Fibroblast of skin of right quadriceps (primary cell): ENCODE data around the gene HCK.
"Not testable (repeated sequence)": the region's sequence is repeated elsewhere in the genome, so short reads cannot be mapped to it uniquely, and the experiment has no call there.

ENCODE experiments used
- DNase-seq: peaks from one replicate; pipeline ENCODE4 v3.0.0-alpha.2; 2013

HCK gene

DNA sequence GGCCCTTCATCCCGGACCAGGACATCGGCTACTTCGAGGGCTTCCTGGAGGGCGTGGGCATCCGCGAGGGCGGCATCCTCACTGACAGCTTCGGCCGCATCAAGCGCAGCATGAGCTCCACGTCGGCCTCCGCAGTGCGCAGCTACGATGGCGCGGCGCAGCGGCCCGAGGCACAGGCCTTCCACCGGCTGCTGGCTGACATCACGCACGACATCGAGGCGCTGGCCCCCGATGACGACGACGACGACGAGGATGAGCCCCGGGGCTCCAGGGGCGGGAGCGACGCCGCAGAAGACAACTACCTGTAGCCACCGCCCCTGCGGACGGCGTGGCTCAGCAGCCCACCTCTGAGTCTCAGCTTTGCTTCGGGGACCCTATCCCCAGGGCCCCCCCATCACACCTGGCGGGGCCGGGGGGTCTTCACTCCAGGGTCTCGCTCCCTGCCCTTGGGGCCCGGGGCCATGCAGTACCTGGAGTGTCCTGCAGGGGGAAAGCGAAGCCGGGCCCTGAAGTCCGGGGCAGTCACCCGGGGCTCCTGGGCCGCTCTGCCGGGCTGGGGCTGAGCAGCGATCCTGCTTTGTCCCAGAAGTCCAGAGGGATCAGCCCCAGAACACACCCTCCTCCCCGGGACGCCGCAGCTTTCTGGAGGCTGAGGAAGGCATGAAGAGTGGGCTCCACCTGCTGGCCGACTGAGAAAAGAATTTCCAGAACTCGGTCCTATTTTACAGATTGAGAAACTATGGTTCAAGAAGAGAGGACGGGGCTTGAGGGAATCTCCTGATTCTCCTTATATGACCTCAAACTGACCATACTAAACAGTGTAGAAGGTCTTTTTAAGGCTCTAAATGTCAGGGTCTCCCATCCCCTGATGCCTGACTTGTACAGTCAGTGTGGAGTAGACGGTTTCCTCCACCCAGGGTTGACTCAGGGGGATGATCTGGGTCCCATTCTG lies 20.8 kb upstream of the HCK start:
- DNase-seq = peak; percentile 83

DNA sequence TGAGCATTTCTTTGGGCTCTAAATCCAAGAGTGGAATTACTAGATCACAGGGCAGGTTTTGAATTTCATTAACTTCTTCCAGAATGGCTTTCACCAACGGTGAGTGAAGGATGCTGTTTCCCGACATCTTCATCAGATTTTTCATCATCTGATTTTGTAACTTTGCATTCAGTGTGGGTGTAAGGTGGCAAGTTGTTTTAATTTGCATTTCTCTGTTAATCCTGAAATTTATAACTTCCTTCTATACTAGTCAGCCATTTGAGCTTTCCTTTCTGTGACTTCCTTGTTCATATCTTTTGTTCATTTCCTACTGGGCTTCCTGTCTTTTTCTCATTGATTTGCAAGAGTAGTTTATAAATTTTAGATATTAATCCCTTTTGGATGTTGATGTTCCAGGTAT lies 18.7 kb upstream of the HCK start:
- no peak for DNase-seq

DNA sequence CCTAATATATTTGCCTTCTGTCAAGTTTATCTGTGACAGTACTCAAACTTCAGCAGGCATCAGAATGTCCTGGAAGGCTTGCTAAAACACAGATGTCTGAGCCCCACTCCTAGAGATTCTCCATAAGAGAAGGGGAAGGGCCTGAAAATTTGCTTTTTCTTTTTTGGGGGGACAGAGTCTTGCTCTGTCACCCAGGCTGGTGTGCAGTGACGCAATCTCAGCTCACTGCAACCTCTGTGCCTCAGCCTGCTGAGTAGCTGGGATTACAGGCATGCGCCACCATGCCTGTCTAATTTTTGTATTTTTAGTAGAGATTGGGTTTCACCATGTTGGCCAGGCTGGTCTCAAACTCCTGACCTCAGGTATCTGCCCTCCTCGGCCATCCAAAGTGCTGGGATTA lies 18.3 kb upstream of the HCK start:
- not testable (repeated sequence) for DNase-seq

DNA sequence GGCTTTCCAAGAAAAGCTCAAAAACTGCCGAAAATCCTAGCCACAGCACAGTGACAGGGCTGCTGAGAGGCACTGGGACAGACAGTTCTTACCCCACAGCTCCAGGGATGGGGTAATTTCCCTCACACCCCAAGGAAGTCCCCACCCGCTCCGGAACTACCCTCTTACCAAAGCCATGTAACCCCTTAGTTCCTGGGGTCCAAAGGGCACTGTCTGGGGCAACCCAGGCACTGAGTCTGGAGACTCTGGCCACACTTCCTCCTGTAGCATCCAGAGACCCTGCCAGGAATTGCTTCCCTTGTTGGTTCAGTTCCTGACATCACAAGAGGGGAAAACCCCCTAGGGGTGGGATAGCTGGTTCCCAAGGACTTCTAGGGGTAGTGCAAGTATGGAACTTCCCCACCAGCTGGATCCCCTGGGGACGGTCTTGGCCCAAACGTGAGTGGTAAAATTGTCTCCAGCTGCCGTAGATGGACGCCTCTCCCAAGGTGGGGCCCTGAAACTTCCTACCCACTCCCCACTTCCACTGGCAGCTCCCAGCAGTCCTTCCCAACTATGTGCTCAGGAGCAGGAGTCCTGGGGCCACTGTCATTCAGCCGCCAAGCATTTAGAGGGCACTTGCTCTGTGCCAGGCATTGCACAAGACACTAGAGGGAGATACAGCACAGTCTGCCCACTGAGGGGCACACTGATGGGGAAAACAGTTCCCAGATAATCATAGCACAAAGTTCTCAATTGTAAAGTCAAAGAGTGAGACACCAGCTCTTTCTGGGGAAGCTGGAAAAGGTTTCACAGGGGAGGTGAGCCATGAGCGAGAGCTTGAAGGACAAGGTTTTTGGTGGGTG lies 17.2 kb upstream of the HCK start:
- no peak for DNase-seq

DNA sequence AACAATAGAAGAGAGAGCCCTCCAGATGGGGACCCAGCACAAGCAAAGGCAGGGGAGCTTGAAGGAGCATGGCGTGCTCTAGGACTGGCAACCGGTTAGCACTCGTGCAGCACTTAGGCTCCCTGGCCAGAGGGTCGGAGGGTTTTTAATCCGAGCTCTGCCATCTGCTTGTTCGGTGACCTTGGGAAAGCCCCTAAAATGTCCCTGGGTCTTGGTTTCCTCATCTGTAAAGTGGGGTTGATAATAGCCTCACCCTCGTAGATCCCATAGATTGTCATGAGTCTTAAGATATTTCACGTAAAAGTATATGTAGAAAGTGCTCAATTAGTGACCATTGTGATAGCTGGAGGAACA lies 16.6 kb upstream of the HCK start:
- no peak for DNase-seq

DNA sequence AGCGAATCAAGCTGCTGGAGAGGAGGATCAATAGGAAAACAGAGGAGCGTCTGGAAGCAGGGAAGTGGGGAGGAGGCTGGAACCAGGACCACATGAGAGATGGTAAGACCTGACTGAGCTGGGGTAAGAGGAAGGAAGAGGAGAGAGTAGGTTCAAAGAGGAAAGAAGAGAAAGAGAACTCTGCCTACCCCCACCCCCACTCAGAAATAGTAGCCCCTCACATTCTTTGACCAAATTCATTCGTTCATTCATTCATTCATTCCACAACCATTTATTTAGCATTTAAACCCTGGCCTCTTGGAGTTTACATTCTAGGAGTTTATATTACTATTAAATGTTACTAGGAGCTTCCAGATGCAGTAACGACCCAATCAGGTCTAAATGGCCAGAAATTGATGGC lies 15.8 kb upstream of the HCK start:
- no peak for DNase-seq

DNA sequence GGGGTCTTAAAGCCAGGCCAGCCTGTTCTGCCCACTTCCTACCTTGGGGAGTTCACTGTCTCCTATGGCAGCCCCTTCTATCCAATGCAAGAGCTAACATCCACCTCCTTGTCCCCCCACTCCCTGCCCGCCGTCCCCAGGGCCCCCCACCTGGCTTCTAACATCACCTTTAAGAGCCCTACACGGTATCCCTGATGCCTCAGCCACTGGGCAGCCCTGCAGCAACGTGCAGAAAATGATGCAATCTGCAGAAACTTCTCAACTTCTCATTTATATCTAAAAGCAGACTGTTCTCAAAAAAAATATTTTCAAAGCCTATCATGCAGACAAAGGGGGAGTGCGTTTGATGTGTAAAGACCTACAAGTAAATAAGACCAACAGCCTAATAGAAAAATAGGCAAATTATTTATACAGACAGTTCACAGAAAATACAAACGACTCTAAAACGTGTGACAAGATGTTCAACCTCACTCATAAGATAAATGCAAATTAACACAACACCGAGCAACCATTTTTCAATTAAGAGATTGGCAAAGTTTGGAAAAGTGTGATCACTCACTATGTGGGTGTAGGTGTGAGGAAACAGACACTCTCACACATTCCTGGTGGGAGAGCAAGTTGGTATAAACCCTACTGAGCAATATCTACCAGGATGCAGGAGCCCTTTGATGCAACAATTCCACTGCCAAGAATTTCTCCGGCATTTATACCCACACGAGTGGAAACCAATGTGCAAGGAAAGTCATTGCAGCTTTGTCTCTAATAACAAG lies 15.1 kb upstream of the HCK start:
- DNase-seq = peak; percentile 44

DNA sequence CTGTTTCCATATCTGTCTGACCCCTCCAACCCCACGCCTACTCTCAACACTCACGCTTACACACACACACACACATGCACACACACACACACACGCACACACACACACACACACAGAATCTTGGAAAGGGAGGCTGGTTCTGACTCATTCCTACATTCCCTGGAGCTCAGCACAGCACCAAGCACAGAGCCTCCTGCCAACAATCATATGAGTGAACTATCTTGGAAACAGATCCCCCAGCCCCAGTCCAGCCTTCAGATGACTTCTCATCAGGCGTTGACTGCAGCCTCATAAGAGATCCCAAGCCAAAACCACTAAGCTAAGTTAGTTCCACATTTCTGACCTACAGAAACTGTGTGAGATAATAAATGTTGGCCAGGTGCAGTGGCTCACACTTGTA lies 14.1 kb upstream of the HCK start:
- DNase-seq = peak; percentile 53

DNA sequence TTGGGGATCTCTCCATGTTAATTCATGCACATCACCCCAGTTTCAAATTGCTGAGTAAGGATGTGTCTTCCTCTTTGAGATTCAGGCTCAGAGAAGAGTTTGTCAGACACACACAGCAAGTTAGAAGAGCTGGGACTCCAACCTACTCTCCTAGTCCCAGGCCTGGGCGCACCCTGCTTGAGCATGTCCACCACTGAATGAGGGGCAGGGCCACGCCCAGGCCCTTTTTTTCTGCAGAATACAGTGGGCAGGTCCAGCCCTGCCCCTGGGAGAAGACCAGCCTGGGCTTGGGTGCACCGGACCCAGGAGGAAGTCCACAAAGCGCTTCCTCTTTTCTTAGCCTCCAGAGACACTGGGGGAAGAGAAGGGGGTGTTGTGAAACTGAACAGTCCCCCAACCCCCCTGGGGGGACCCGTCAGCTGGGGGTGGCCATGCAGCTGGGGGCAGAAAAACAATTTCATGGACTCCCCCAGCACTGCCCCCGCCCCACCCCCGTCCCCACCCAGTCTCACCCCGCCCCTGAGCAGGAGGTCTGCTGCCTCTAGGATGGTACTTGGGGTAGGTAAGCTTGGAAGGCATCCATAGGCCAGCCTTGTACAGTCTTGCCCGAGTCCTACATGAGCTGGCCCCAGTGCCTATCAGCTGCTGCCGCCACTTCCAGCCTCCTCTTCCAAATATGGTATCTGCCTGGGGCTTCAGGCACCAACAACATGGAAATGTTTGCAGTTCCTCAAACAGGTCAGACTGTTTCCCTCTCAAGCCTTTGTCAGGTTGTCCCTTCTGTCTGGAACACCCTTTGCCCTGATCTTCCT lies 11.7 kb upstream of the HCK start:
- DNase-seq = no peak

DNA sequence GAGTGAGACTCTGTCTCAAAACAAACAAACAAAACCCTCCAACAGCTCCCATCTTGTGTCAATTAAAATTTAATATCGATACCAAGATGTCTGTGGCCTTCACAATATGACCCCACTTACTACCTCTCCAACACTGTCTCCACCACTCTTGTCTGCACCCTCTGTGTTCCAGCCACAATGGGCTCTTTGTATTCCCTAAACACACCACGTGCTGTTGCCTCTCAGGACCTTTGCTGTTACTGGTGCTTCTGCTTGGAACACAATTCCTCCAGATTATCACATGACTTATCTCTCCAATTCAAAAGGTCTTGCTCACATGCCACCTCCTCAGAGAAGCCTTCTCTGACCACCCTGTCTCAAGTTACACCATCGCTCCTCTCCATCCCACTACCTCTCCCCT lies 6.0 kb upstream of the HCK start:
- DNase-seq = no peak

DNA sequence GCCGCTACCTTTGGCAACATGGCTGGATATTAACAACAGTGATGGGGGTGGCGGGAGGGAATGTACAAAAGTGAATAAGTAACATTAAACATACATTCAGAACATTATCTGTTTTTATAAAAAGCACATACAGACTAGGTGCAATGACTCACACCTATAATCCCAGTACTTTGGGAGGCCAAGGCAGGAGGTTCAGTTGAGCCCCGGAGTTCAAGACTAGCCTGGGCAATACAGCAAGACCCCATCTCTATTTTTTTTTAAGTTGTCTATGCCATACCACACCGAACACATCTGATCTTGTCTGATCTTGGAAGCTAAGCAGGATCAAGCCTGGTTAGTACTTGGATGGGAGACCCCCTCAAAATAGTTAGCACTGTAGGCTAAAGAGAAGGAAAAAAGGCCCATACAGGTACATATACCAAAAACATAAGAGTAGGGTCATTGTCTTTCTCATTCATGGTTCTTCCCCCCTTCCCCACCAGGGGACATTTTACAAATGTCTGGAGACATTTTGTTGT lies 1.7 kb upstream of the HCK start:
- no peak for DNase-seq

DNA sequence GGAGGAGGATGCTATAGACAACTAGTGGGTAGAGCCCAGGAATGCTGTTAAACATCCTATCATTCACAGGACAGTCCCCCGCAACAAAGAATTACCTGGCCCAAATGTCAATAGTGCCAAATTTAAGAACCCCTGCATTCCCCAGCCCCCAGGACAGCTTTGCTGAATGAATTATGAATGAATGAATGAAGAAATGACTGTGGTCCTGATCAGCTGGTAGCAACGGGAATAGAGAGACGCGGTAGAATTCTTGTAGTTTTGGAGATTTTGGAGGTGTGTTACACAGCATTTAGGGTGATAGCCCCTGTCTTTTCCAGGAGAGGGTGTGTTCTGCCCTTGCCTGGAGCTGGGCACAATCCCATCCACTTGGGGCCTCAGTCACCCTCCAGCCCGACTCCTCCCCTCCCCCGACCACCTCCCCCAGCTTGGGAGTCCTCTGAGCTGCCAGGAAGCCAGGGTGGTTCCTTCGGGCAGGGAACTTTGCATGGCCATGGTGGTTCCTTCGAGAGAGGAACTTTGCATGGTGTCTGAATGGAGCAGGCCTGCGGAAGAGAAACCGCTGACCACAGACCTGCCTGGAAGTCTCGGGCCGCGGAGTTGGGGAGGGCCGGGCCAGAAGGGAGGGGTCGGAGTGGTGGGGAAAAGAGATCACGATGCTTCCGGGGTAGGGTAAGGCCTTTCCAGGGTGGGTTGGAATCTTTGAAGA lies 1.0 kb upstream of the HCK start:
- DNase-seq = no peak

DNA sequence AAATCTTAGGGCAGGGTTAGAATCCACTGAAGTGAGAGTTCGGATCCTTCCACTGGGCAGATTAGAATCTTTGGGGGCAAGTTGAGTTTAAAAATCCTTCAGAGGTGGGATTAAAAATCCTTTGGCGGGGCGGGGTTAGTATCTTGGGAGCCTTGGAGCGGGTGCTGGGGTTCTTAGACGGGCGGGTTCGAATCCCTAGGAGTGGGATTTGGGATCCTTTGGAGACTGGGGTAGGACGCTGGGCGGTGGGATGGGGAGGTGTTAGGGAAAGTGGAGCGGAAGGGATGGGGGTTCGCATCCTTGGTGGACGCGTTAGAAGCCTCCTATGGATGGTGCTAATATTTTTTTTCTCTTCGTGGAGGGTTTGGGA lies 337 bp upstream of the HCK start:
- DNase-seq = no peak

DNA sequence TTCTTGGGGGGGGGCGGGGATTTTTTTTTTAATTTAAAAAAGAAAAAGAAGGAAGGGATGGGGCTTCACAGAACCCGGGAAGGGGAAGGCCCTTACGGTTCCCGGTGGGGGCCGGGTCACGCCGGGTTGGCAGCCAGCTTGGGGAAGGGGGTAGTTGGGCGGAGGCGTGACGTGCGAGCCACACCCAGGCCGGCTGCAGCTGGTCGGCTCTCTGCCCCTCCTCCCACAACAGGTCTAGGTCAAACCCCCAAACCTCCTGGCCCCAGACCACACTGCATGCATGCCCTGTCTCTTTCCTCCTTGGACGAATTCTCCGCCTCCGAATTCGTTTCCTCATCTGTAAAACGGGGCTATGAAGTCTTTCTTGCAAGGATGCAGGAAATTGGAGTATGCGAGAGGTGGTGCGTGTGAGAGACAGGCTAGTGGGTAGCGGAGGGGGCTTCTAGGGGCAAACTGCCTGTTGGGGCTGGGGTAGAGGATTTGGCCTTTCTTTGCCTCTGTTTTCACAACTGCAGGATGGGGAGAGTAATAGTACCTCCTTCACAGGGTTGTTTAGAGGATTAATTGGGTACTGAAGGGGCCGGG lies 828 bp downstream of the HCK start:
- DNase-seq = no peak

DNA sequence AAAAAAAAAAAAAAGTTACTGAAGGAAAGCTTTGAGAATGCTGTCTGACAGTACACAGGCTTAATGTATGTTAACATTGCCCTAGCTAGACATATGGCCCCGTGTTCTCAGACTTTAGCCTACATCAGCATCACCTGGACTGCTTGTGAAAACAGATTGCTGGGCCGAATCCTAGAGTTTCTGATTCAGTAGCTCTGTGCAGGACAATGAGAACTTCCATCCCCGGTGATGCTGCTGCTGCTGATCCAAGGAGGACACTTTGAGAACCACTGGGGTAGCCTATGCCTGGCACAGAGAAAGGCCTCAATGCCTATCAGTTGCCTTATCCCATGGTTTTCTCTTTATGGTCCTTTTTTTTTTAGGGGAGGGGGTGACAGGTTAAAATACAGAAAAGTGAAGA lies 1.6 kb downstream of the HCK start:
- DNase-seq = no peak

DNA sequence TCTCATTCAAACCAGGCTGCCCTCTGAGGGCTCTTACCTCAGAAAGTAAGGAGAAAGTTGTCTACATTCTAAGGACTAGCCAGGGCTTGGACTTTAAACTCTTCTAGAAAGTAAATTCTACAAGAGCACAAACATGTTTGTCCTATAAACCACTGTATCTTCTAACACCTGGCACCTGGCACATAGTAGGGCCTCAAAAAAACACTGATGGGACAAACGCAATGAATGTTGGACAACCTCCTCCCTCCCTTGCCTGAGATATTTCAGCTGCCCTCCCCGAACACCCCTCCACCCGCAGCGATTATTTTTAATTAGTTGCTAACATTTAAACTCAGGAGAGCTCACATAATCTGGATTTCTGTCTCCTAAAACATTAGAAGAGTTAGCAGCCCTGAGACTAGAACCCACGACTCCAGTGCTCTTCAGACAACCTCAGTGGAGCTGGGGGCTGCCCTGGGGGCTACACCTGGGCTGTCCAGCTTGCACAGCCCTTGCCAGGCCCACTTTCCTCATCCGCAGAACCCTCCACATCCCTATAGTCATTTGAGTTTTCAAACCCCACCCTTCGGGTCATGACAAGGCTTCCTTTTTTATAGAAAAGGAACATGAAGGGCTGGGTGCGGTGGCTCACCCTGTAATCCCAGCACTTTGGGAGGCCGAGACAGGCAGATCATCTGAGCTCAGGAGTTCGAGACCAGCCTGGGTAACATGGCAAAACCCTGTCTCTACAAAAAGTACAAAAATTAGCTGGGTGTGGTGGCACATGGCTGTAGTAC lies 4.9 kb downstream of the HCK start:
- DNase-seq = no peak

DNA sequence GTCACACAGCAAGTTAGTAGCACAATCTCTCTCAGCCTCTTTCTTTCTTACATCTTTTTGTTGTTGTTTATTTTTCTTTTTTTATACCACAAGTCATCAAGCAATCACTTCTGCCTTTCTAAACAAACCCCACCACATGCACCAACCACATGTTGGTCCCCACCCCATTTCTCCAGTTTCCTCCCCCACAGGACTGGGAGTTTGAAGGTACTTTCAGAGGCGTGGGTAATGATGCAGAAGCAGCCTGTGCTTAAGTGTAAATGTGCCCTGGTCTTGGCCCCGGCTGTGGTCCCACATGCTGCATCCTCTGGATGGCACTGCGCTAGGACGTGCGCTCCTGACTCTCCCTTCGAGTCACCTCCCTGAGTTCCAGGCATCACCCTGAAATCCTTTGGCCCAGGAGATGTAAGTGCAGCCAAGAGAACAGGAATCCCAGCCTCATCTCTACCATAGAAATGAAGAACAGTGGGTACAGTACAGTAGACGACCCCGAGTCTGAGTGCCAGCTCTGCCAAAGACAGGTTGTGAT lies 5.7 kb downstream of the HCK start:
- DNase-seq = no peak

DNA sequence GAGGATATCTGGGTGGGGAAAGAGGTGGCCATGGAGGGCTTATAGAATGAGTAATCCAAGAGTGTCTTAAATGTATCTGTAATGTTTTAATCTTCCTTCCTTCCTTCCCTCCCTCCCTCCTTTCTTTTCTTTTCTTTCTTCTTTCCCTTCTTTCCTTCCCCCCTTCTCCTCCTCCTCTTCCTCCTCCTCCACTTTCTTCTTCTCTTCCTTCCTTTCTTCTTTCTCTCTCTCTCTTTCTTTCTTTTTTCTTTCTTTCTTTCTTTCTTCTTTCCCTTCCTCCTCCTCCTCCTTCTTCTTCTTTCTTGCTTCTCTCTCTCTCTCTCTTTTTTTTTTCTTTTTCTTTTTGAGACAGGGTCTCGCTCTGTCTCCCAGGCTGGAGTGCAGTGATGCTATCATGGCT lies 7.1 kb downstream of the HCK start:
- DNase-seq = no peak

DNA sequence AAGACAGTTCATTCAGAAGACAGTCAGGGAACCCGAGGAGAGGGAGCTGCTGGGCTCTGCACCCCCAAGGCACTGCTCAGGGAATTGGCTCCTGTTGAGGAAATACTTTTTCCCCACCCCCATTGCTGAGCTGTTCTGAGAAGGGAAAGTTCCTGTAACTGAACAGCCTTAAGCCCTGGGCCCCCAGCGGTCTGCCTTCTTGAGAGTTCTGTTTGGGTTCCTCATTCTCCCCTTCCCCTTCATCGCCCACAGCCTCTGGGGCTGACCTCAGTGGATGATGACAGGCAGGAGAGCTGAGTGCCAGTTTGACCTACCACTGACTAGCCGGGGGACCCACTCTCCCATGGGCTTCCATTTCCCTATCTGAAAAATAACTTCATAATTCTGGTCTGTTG lies 10.7 kb downstream of the HCK start:
- DNase-seq = no peak

DNA sequence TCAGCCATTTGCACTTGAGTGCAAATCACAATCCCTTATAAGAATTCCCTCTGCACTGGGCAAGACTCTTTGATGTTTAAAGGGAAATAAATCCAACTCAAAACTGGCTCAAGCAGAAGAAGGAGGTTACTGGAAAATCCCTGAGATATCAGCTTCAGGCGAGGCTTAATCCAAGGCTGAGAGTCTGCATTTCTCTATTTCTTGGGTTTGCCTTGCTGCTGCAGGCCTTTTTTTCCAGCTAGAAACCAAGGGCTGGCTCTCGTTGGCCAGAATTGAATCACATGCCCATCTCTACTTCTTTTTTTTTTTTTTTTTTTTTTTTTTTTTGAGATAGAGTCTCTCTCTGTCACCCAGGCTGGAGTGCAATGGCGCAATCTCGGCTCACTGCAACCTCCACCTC lies 11.7 kb downstream of the HCK start:
- no peak for DNase-seq
